PC-9 (cell line): ENCODE measurements around the gene RRN3. TPM values are rescaled to one million over a fixed set of nuclear protein-coding genes. Genes with fewer than 3 reads are reported as not detected.

Experiments
- BruUV-seq: library from RNA; stranded (reverse); fragments of 400-500 nt; replicated peaks from 2 replicates; lab custom pipeline; 2021; lab: Mats Ljungman, UMichigan
- CTCF ChIA-PET: fragments of 300-600 bp; sonication (Branson Sonifier 250); formaldehyde crosslinking; loops from one replicate; lab custom pipeline; 2022; ENCODE audit warnings: antibody characterized with exemption; lab: Charles Lee
- POLR2A ChIA-PET: fragments of 300-600 bp; sonication (Branson Sonifier 250); formaldehyde crosslinking; loops from one replicate; lab custom pipeline; 2022; ENCODE audit warnings: antibody characterized with exemption; ENCODE audit not compliant: unreplicated experiment; lab: Charles Lee
- DNase-seq, 2 experiments: peaks; one replicate each; pipeline versions ENCODE4 v3.0.0 to v3.0.0-alpha.2; 2015 to 2022; ENCODE audit warnings: mixed read lengths in 1 of 2
- H2AFZ ChIP-seq: fragments of 200-600 bp; sonication (generic); 2 replicates; pipeline ENCODE4 v1.8.1; 2017; ENCODE audit warnings: antibody characterized with exemption
- H3F3A ChIP-seq: fragments of 200-600 bp; sonication (generic); 2 replicates; pipeline ENCODE4 v1.8.1; 2017; ENCODE audit warnings: antibody characterized with exemption, mild to moderate bottlenecking, low read depth; ENCODE audit not compliant: insufficient read depth
- H3K27ac ChIP-seq: fragments of 200-600 bp; sonication (generic); 2 replicates; pipeline ENCODE4 v1.6.1; 2016; ENCODE audit warnings: mixed run types
- H3K27me3 ChIP-seq: fragments of 200-600 bp; sonication (generic); 2 replicates; pipeline ENCODE4 v1.6.1; 2016; ENCODE audit warnings: low read depth, mixed run types; ENCODE audit not compliant: insufficient read depth
- H3K36me3 ChIP-seq: fragments of 200-600 bp; sonication (generic); 2 replicates; pipeline ENCODE4 v1.6.1; 2016; ENCODE audit warnings: low read depth, mixed run types
- H3K4me1 ChIP-seq: fragments of 200-600 bp; sonication (generic); replicated peaks from 2 replicates; pipeline ENCODE4 v1.6.1; 2016; ENCODE audit warnings: mixed run types; ENCODE audit not compliant: insufficient read depth
- H3K4me2 ChIP-seq: fragments of 200-600 bp; sonication (generic); 2 replicates; pipeline ENCODE4 v1.6.1; 2017; ENCODE audit warnings: mixed run types
- H3K4me3 ChIP-seq: fragments of 200-600 bp; sonication (generic); 2 replicates; pipeline ENCODE4 v1.6.1; 2016; ENCODE audit warnings: mixed run types
- H3K79me2 ChIP-seq: fragments of 200-600 bp; sonication (generic); 2 replicates; pipeline ENCODE4 v1.6.1; 2017; ENCODE audit warnings: low read depth, mixed run types
- H3K9me2 ChIP-seq: fragments of 200-600 bp; sonication (generic); 2 replicates; pipeline ENCODE4 v1.8.1; 2017; ENCODE audit warnings: mild to moderate bottlenecking; ENCODE audit not compliant: insufficient read depth
- H3K9me3 ChIP-seq: fragments of 200-600 bp; sonication (generic); 2 replicates; pipeline ENCODE4 v1.8.1; 2016; ENCODE audit warnings: low read depth; ENCODE audit not compliant: insufficient read depth
- H4K20me1 ChIP-seq: fragments of 200-600 bp; sonication (generic); 2 replicates; pipeline ENCODE4 v1.8.1; 2017; ENCODE audit not compliant: insufficient read depth
- CTCF ChIP-seq: fragments of 200-600 bp; sonication (generic); conservative IDR thresholded peaks from 2 replicates; pipeline ENCODE4 v1.6.1; 2017; ENCODE audit warnings: mixed run types, antibody characterized with exemption, mild to moderate bottlenecking, moderate library complexity
- EZH2 ChIP-seq: fragments of 200-600 bp; sonication (generic); IDR thresholded peaks from 2 replicates; pipeline ENCODE4 v1.8.0; 2017; ENCODE audit warnings: antibody characterized with exemption, low read depth
- intact Hi-C: fragments of 100-400 bp; cut with micrococcal nuclease; formaldehyde crosslinking; loops from one replicate; pipeline ENCODE4 v1.10.0; 2022; ENCODE audit not compliant: unreplicated experiment
- total RNA-seq: library from RNA; stranded (reverse); gene quantifications from 2 replicates; pipeline ENCODE4 v1.2.3, GENCODE V29; 2021

RRN3 gene
- total RNA-seq, 1 experiment from 2014 or later: 29.0 TPM

- Histone ChIP-seq H3K4me3 (no peak overlapping the region), H3K4me2 (no peak overlapping the region), H3K36me3 (peaks cover 3% of the 10 kb centered on the region; the same call in 1 of the 2 replicates), H4K20me1 (no peaks in the 10 kb centered on the region), H3K79me2 (no peaks in the 10 kb centered on the region), H3K27me3 (no peaks in the 10 kb centered on the region), H3F3A (peaks cover 11% of the 10 kb centered on the region), H3K4me1 (no peaks in the 10 kb centered on the region), H3K27ac (no peak overlapping the region), H3K9me3 (no peaks in the 10 kb centered on the region), H2AFZ (no peak overlapping the region), H3K9me2 (no peaks in the 10 kb centered on the region)
- TF ChIP-seq CTCF: no peak
- TF ChIP-seq EZH2: no peak
- no TSS peak for BruUV-seq
- intact Hi-C loops: no loop called here
- ChIA-PET CTCF (no interaction called here), POLR2A (no interaction called here)
- no peak for DNase-seq
These were observed 49.8 kb downstream of the RRN3 start for GRCh38 chr16:15044286-15044685.

GRCh38 chr16:15043344-15043743 is 50.7 kb downstream of the RRN3 start:
- DNase-seq: peak in 1 of 2 experiments; percentile 75

GRCh38 chr16:15041271-15042004 is 52.6 kb downstream of the RRN3 start:
- H2AFZ ChIP-seq: no peak overlapping the region
- no peak overlapping the region for H3K4me3 ChIP-seq
- intact Hi-C loops: no loop called here
- no peaks in the 10 kb centered on the region; the same call in 1 of the 2 replicates for H4K20me1 ChIP-seq
- H3K27me3 ChIP-seq: no peaks in the 10 kb centered on the region
- ChIA-PET POLR2A (interaction anchor here (0.6 kb wide), 1 partner anchor 15 kb away, joined by 4 read pairs; no protein-coding TSS in a partner anchor), CTCF (interaction anchor here (0.9 kb wide), 1 partner anchor 567 kb away, joined by 8 read pairs; no protein-coding TSS in a partner anchor)
- peaks cover 7% of the 10 kb centered on the region; the same call in 1 of the 2 replicates for H3K36me3 ChIP-seq
- TF ChIP-seq EZH2 (no peak), CTCF (no peak)
- no peak overlapping the region for H3K4me2 ChIP-seq
- no peaks in the 10 kb centered on the region for H3K9me2 ChIP-seq
- H3K27ac ChIP-seq: no peak overlapping the region
- no peaks in the 10 kb centered on the region for H3K4me1 ChIP-seq
- peaks cover 11% of the 10 kb centered on the region for H3F3A ChIP-seq
- peak in 1 of 2 experiments; percentile 16 for DNase-seq
- no peaks in the 10 kb centered on the region for H3K9me3 ChIP-seq
- no peaks in the 10 kb centered on the region for H3K79me2 ChIP-seq
- BruUV-seq: no TSS peak

More at GRCh38 chr16:15043344-15043743, 50.7 kb downstream of the RRN3 start:
- Histone ChIP-seq H4K20me1 (no peaks in the 10 kb centered on the region; the same call in 1 of the 2 replicates), H2AFZ (no peak overlapping the region), H3K4me2 (no peak overlapping the region), H3K4me3 (no peak overlapping the region), H3K27me3 (no peaks in the 10 kb centered on the region), H3K36me3 (peaks cover 4% of the 10 kb centered on the region; the same call in 1 of the 2 replicates), H3K9me3 (no peaks in the 10 kb centered on the region), H3F3A (peaks cover 11% of the 10 kb centered on the region), H3K9me2 (no peaks in the 10 kb centered on the region), H3K79me2 (no peaks in the 10 kb centered on the region), H3K27ac (no peak overlapping the region), H3K4me1 (no peaks in the 10 kb centered on the region)
- no TSS peak for BruUV-seq
- ChIA-PET CTCF (no interaction called here), POLR2A (interaction anchor here (0.7 kb wide), 1 partner anchor 1130 kb away, joined by 6 read pairs; no protein-coding TSS in a partner anchor)
- intact Hi-C loops: no loop called here
- TF ChIP-seq EZH2 (no peak), CTCF (no peak)
